IMR-90 (cell line): ENCODE data around the gene CRYZL1. TPM values are rescaled to one million over a fixed set of nuclear protein-coding genes. Genes with fewer than 3 reads are reported as not detected.
A peak's percentile ranks its signal among the peaks of the same experiment; 100 is the strongest.

Experiments used
- ATAC-seq: fragments of 200-7000 bp; cut with Tn5 transposase; 2 replicates; pipeline ENCODE4 v1.9.1; 2020; ENCODE audit warnings: low read depth, mild to moderate bottlenecking, moderate library complexity
- BruUV-seq: library from RNA; stranded (reverse); fragments of 400-500 nt; replicated peaks from 2 replicates; lab custom pipeline; 2021; lab: Mats Ljungman, UMichigan
- CTCF ChIA-PET: fragments of 300-600 bp; formaldehyde crosslinking; extraction: SDS; loops from one replicate; lab custom pipeline; 2021; ENCODE audit warnings: antibody characterized with exemption; lab: Yijun Ruan, JAX
- POLR2A ChIA-PET: fragments of 300-600 bp; sonication (Branson Sonifier 250); formaldehyde crosslinking; loops from one replicate; lab custom pipeline; 2022; ENCODE audit warnings: antibody characterized with exemption; ENCODE audit not compliant: unreplicated experiment; lab: Charles Lee
- DNase-seq: peaks from one replicate; pipeline ENCODE4 v3.0.0; 2013
- H2AFZ ChIP-seq: replicated peaks from 2 replicates; pipeline ENCODE3; 2013; ENCODE audit warnings: low read length, mild to moderate bottlenecking; ENCODE audit not compliant: poor library complexity
- H2AK5ac ChIP-seq: 2 replicates; pipeline ENCODE4 v1.6.1; 2013; ENCODE audit warnings: low read depth, low read length, inconsistent platforms
- H2AK9ac ChIP-seq: replicated peaks from 2 replicates; pipeline ENCODE3; 2013; ENCODE audit warnings: mild to moderate bottlenecking, low read depth, low read length, moderate library complexity; ENCODE audit not compliant: poor library complexity
- H2BK120ac ChIP-seq: 2 replicates; pipeline ENCODE4 v1.6.1; 2013; ENCODE audit warnings: low read depth, low read length, inconsistent platforms
- H2BK15ac ChIP-seq: 3 replicates; pipeline ENCODE4 v1.6.1; 2013; ENCODE audit warnings: low read depth, low read length, inconsistent platforms
- H2BK20ac ChIP-seq: 2 replicates; pipeline ENCODE4 v1.6.1; 2013; ENCODE audit warnings: low read depth, mild to moderate bottlenecking, inconsistent platforms, low read length, moderate library complexity
- H2BK5ac ChIP-seq: 2 replicates; pipeline ENCODE4 v1.6.1; 2013; ENCODE audit warnings: mild to moderate bottlenecking, low read depth, low read length, inconsistent platforms; ENCODE audit not compliant: poor library complexity, severe bottlenecking
- H3K14ac ChIP-seq: replicated peaks from 2 replicates; pipeline ENCODE4 v1.6.1; 2013; ENCODE audit warnings: low read depth, low read length, inconsistent platforms
- H3K18ac ChIP-seq: 2 replicates; pipeline ENCODE4 v1.6.1; 2013; ENCODE audit warnings: low read depth, low read length, control low read depth
- H3K23ac ChIP-seq: 2 replicates; pipeline ENCODE4 v1.6.1; 2013; ENCODE audit warnings: low read depth, low read length, inconsistent platforms
- H3K27ac ChIP-seq: 2 replicates; pipeline ENCODE4 v1.5.1; 2013; ENCODE audit warnings: mild to moderate bottlenecking, control low read depth, low read length; ENCODE audit not compliant: insufficient read depth
- H3K27me3 ChIP-seq: 2 replicates; pipeline ENCODE4 v1.6.1; 2013; ENCODE audit warnings: low read length; ENCODE audit not compliant: control insufficient read depth, insufficient read depth
- H3K36me3 ChIP-seq: 2 replicates; pipeline ENCODE4 v1.6.1; 2013; ENCODE audit warnings: low read length, mixed read lengths; ENCODE audit not compliant: control insufficient read depth, insufficient read depth
- H3K4ac ChIP-seq: 2 replicates; pipeline ENCODE4 v1.6.1; 2013; ENCODE audit warnings: low read depth, low read length, inconsistent platforms
- H3K4me1 ChIP-seq: 2 replicates; pipeline ENCODE4 v1.6.1; 2013; ENCODE audit warnings: low read length, mixed read lengths; ENCODE audit not compliant: control insufficient read depth, insufficient read depth
- H3K4me2 ChIP-seq: 2 replicates; pipeline ENCODE4 v1.6.1; 2013; ENCODE audit warnings: low read depth, mild to moderate bottlenecking, control low read depth, low read length, moderate library complexity
- H3K4me3 ChIP-seq: 2 replicates; pipeline ENCODE4 v1.5.1; 2013; ENCODE audit warnings: low read depth, mild to moderate bottlenecking, control low read depth, low read length, moderate library complexity; ENCODE audit not compliant: insufficient read depth
- H3K56ac ChIP-seq: 2 replicates; pipeline ENCODE4 v1.6.1; 2013; ENCODE audit warnings: low read length, inconsistent platforms; ENCODE audit not compliant: insufficient read depth; ENCODE audit errors: extremely low read depth
- H3K79me1 ChIP-seq, 2 experiments: 2 replicates each; pipeline ENCODE4 v1.6.1; 2013; ENCODE audit warnings: low read length in 2 of 2, inconsistent platforms in 1 of 2, low read depth in 1 of 2
- H3K9ac ChIP-seq: 2 replicates; pipeline ENCODE4 v1.6.1; 2013; ENCODE audit warnings: low read depth, low read length, control low read depth
- H3K9me1 ChIP-seq: 2 replicates; pipeline ENCODE4 v1.6.1; 2013; ENCODE audit warnings: low read length, inconsistent platforms; ENCODE audit not compliant: insufficient read depth
- H3K9me3 ChIP-seq: 2 replicates; pipeline ENCODE4 v1.6.1; 2013; ENCODE audit warnings: low read length; ENCODE audit not compliant: control insufficient read depth, insufficient read depth
- H4K20me1 ChIP-seq: 2 replicates; pipeline ENCODE4 v1.6.1; 2013; ENCODE audit warnings: low read length, inconsistent platforms; ENCODE audit not compliant: insufficient read depth
- H4K5ac ChIP-seq: 2 replicates; pipeline ENCODE4 v1.6.1; 2013; ENCODE audit warnings: mild to moderate bottlenecking, low read depth, low read length, control low read depth
- H4K8ac ChIP-seq, 2 experiments: 2 replicates each; pipeline ENCODE4 v1.6.1; 2013; ENCODE audit warnings: low read depth in 2 of 2, low read length in 2 of 2, control low read depth in 1 of 2, inconsistent platforms in 1 of 2
- H4K91ac ChIP-seq: 2 replicates; pipeline ENCODE4 v1.6.1; 2013; ENCODE audit warnings: low read depth, low read length, inconsistent platforms; ENCODE audit not compliant: insufficient read depth
- BHLHE40 ChIP-seq: fragments of 150-350 bp; IDR thresholded peaks from 2 replicates; pipeline ENCODE4 v1.6.1; 2016; ENCODE audit warnings: mild to moderate bottlenecking, low read depth, low read length
- CEBPB ChIP-seq: IDR thresholded peaks from 2 replicates; pipeline ENCODE4 v1.6.1; 2012; ENCODE audit warnings: low read depth, low read length, improper control_type of control experiment
- CHD1 ChIP-seq: IDR thresholded peaks from 2 replicates; pipeline ENCODE4 v1.6.1; 2012; ENCODE audit warnings: low read depth, low read length, improper control_type of control experiment
- FOS ChIP-seq: fragments of 150-350 bp; IDR thresholded peaks from 2 replicates; pipeline ENCODE4 v1.6.1; 2016; ENCODE audit warnings: low read depth, low read length
- MAFK ChIP-seq: IDR thresholded peaks from 2 replicates; pipeline ENCODE4 v1.6.1; 2012; ENCODE audit warnings: low read depth, low read length, improper control_type of control experiment
- MAZ ChIP-seq: IDR thresholded peaks from 2 replicates; pipeline ENCODE4 v1.6.1; 2012; ENCODE audit warnings: low read depth, mild to moderate bottlenecking, low read length, improper control_type of control experiment, moderate library complexity, borderline replicate concordance
- MXI1 ChIP-seq: IDR thresholded peaks from 2 replicates; pipeline ENCODE4 v1.6.1; 2012; ENCODE audit warnings: low read depth, mild to moderate bottlenecking, low read length, moderate library complexity, borderline replicate concordance
- NFE2L2 ChIP-seq: fragments of 150-350 bp; IDR thresholded peaks from 2 replicates; pipeline ENCODE4 v1.6.1; 2016; ENCODE audit warnings: low read depth, mild to moderate bottlenecking, low read length
- POLR2A ChIP-seq: IDR thresholded peaks from 2 replicates; pipeline ENCODE4 v1.6.1; 2012; ENCODE audit warnings: mild to moderate bottlenecking, low read depth, low read length
- RAD21 ChIP-seq: IDR thresholded peaks from 2 replicates; pipeline ENCODE4 v1.6.1; 2012; ENCODE audit warnings: low read length, improper control_type of control experiment
- RCOR1 ChIP-seq: IDR thresholded peaks from 2 replicates; pipeline ENCODE4 v1.6.1; 2012; ENCODE audit warnings: mild to moderate bottlenecking, low read length, improper control_type of control experiment; ENCODE audit not compliant: insufficient replicate concordance
- RFX5 ChIP-seq: IDR thresholded peaks from 2 replicates; pipeline ENCODE4 v1.8.0; 2012; ENCODE audit warnings: low read depth, mild to moderate bottlenecking, low read length, moderate library complexity
- SMC3 ChIP-seq: fragments of 150-350 bp; IDR thresholded peaks from 2 replicates; pipeline ENCODE4 v1.6.1; 2016; ENCODE audit warnings: low read depth, mild to moderate bottlenecking, antibody characterized with exemption, low read length, moderate library complexity
- USF2 ChIP-seq: fragments of 150-350 bp; IDR thresholded peaks from 2 replicates; pipeline ENCODE4 v1.6.1; 2017; ENCODE audit warnings: mild to moderate bottlenecking, antibody characterized with exemption, low read length, low read depth
- WGBS, 2 experiments: methylation state at CpG; one replicate each; pipeline versions ENCODE4 v1.1.5 to v1.1.7; 2013; ENCODE audit warnings: missing lambda C conversion rate in 2 of 2; ENCODE audit not compliant: insufficient read length in 1 of 2; ENCODE audit errors: extremely low coverage in 2 of 2; 5-methylcytosine and 5-hydroxymethylcytosine counted together
- dilution Hi-C: fragments of 300-500 bp; cut with HindIII; formaldehyde crosslinking; loops from one replicate; pipeline ENCODE4 v1.14.3; 2018; ENCODE audit warnings: low sequenced_read_pairs; ENCODE audit not compliant: unreplicated experiment
- in situ Hi-C: fragments of 300-500 bp; cut with MboI; formaldehyde crosslinking; loops from 3 replicates; pipeline ENCODE4 v1.14.3; 2019; ENCODE audit warnings: low sequenced_read_pairs, inconsistent platforms, mixed read lengths
- intact Hi-C: fragments of 100-400 bp; cut with micrococcal nuclease; formaldehyde crosslinking; loops from 2 replicates; pipeline ENCODE4 v1.10.0; 2022
- polyA plus RNA-seq, 3 experiments: library from polyadenylated mRNA; depleted of rRNA; stranded (reverse); fragments of >200 nt; gene quantifications; 2 replicates each; pipeline ENCODE4 v1.2.3, GENCODE V29; 2012; ENCODE audit warnings: low replicate concordance in 1 of 3
- total RNA-seq: library from RNA; depleted of rRNA; stranded (reverse); fragments of >200 nt; gene quantifications from 2 replicates; pipeline ENCODE4 v1.2.3, GENCODE V29; 2012
- TF ChIP-seq, protein P1 (sequence below): fragments of 150-350 bp; IDR thresholded peaks from 2 replicates; pipeline ENCODE4 v1.6.1; 2016; ENCODE audit warnings: low read depth, mild to moderate bottlenecking, low read length, moderate library complexity, borderline replicate concordance
- TF ChIP-seq, protein P2 (sequence below): conservative IDR thresholded peaks from 2 replicates; pipeline ENCODE4 v1.5.1; 2012; ENCODE audit warnings: mild to moderate bottlenecking, low read depth, low read length, improper control_type of control experiment

CRYZL1 gene
- total and polyA plus RNA-seq, 2 of the 4 experiments (the other 2 are of a cell fraction) = 19.9 to 28.5 TPM

DNA sequence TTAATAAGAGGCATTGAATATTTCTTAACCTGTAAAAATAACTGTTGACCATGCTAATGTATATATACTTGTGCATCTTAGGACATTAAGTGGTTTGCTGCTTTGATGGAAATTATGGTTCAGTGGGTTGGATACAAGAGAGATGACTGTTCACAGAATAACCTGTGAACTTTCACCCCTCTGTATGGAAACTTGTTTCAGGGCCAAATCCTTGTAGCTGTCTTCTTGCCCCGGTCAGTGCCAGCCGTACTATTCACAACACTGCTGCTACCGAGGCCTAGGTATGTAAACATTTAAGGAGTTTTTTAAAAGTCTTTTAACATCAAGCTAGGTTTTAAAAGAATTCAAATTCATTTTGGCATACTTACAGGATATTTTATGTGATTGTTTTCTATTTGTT lies 69.2 kb downstream of the CRYZL1 start:
- CTCF ChIA-PET = interaction anchor here (0.7 kb wide), 1 partner anchor 9 kb away, joined by 3 read pairs; no protein-coding TSS in a partner anchor
- H2BK20ac ChIP-seq = no peak overlapping the region
- no peaks in the 10 kb centered on the region for H3K27me3 ChIP-seq
- peak overlapping the region; percentile 13 for H2BK5ac ChIP-seq
- H2BK120ac ChIP-seq = no peak overlapping the region
- H3K4me3 ChIP-seq = no peak overlapping the region
- no peak overlapping the region for H4K8ac ChIP-seq
- no peak overlapping the region for H3K18ac ChIP-seq
- 0 out of 2 replicates have a peak, but pooled peaks cover 3% of the 10 kb centered on the region for H3K9me1 ChIP-seq
- H2AFZ ChIP-seq = no peak overlapping the region
- POLR2A ChIA-PET = no interaction called here
- no peak overlapping the region for H3K27ac ChIP-seq
- intact Hi-C loops (no loop called here), in situ Hi-C loops (no loop called here), dilution Hi-C loops (no loop called here)
- DNase-seq = no peak
- peaks cover 28% of the 10 kb centered on the region for H4K20me1 ChIP-seq
- WGBS, 2 experiments = no CpG with 5 or more reads among the region's 3 CpGs
- no peak overlapping the region for H3K4me2 ChIP-seq
- H2BK15ac ChIP-seq = no peak overlapping the region
- TF ChIP-seq MAFK = no peak
- TF ChIP-seq FOS = no peak
- no peak for TF ChIP-seq CEBPB
- no peak for TF ChIP-seq BHLHE40
- TF ChIP-seq, protein P1, sequence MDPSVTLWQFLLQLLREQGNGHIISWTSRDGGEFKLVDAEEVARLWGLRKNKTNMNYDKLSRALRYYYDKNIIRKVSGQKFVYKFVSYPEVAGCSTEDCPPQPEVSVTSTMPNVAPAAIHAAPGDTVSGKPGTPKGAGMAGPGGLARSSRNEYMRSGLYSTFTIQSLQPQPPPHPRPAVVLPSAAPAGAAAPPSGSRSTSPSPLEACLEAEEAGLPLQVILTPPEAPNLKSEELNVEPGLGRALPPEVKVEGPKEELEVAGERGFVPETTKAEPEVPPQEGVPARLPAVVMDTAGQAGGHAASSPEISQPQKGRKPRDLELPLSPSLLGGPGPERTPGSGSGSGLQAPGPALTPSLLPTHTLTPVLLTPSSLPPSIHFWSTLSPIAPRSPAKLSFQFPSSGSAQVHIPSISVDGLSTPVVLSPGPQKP = no peak
- no peak for TF ChIP-seq RFX5
- TF ChIP-seq NFE2L2 = no peak
- no peak for TF ChIP-seq RAD21
- TF ChIP-seq RCOR1 = no peak
- TF ChIP-seq POLR2A = no peak
- TF ChIP-seq, protein P2, sequence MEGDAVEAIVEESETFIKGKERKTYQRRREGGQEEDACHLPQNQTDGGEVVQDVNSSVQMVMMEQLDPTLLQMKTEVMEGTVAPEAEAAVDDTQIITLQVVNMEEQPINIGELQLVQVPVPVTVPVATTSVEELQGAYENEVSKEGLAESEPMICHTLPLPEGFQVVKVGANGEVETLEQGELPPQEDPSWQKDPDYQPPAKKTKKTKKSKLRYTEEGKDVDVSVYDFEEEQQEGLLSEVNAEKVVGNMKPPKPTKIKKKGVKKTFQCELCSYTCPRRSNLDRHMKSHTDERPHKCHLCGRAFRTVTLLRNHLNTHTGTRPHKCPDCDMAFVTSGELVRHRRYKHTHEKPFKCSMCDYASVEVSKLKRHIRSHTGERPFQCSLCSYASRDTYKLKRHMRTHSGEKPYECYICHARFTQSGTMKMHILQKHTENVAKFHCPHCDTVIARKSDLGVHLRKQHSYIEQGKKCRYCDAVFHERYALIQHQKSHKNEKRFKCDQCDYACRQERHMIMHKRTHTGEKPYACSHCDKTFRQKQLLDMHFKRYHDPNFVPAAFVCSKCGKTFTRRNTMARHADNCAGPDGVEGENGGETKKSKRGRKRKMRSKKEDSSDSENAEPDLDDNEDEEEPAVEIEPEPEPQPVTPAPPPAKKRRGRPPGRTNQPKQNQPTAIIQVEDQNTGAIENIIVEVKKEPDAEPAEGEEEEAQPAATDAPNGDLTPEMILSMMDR = no peak
- no peak for TF ChIP-seq MXI1
- no peak for TF ChIP-seq CHD1
- no peak for TF ChIP-seq USF2
- TF ChIP-seq MAZ = no peak
- TF ChIP-seq SMC3 = no peak
- no peak overlapping the region for H4K91ac ChIP-seq
- H3K23ac ChIP-seq = peak overlapping the region; percentile 59; the same call in 1 of the 2 replicates
- no peak overlapping the region for H4K5ac ChIP-seq
- H3K9me3 ChIP-seq = no peaks in the 10 kb centered on the region
- no TSS peak for BruUV-seq
- H3K14ac ChIP-seq = no peak overlapping the region
- peaks cover 54% of the 10 kb centered on the region for H3K36me3 ChIP-seq
- H3K9ac ChIP-seq = no peak overlapping the region
- no peak overlapping the region for H2AK9ac ChIP-seq
- peaks cover 15 to 34% of the 10 kb centered on the region in 2 experiments for H3K79me1 ChIP-seq
- peaks cover 3% of the 10 kb centered on the region; the same call in 1 of the 2 replicates for H3K4me1 ChIP-seq
- ATAC-seq = no peak
- no peak overlapping the region for H3K4ac ChIP-seq
- no peak overlapping the region; the same call in 1 of the 2 replicates for H3K56ac ChIP-seq
- H2AK5ac ChIP-seq = no peak overlapping the region
